Measurements from ENCODE around the gene HHIPL1.

- no peak for TF ChIP-seq CTCF (IDR thresholded peaks at IDR 0.05)
- TF ChIP-seq POLR2AphosphoS5 (IDR thresholded peaks at IDR 0.05): no peak
- TF ChIP-seq EP300 (IDR thresholded peaks at IDR 0.05): no peak
These were observed 46.2 kb upstream of the HHIPL1 start for GRCh38 chr14:99598774-99599173.
